Putamen (tissue), 1 donor: ENCODE data around the gene FOXN1.
"Not testable (repeated sequence)": the region's sequence is repeated elsewhere in the genome, so short reads cannot be mapped to it uniquely, and the experiment has no call there.

Experiments used
- DNase-seq: peaks from one replicate; pipeline ENCODE4 v3.0.0-alpha.2; 2016; ENCODE audit warnings: low spot score

FOXN1 gene

DNA sequence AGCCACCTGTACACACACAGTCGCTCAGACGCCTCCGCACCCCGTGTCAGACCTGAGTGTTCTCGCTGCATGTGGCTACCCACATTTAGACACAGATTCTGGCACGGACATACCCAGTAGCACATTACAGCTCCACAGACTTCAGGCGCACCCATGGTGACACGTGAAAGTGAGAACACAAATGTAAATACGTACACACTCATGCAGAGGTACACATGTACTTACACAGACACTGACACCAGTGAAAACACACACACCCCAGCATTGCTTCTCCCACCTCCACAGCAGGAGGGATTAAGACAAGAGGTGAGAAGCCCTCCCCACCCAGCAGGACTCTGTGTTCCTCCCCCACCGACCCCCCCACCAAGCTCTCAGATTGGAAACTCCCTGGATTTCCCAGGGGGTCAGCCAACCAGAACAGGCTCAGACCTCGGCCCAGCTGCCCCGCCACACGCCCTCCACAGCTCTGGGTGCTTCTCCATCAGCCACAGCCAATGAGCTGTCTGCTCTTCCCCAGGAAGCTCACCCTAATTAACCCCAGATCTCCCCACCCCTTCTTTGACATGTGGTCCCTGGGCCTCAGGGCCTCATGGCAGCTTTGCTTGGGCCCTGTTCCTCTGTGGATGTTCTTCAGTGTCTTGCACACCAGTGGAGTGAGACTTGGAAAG is 5.3 kb upstream of the FOXN1 start:
- no peak for DNase-seq

- no peak for DNase-seq
Measured at GRCh38 chr17:28501421-28502284, 4.5 kb upstream of the FOXN1 start.

- no peak for DNase-seq
Measured at GRCh38 chr17:28503420-28503819, 2.7 kb upstream of the FOXN1 start.

DNA sequence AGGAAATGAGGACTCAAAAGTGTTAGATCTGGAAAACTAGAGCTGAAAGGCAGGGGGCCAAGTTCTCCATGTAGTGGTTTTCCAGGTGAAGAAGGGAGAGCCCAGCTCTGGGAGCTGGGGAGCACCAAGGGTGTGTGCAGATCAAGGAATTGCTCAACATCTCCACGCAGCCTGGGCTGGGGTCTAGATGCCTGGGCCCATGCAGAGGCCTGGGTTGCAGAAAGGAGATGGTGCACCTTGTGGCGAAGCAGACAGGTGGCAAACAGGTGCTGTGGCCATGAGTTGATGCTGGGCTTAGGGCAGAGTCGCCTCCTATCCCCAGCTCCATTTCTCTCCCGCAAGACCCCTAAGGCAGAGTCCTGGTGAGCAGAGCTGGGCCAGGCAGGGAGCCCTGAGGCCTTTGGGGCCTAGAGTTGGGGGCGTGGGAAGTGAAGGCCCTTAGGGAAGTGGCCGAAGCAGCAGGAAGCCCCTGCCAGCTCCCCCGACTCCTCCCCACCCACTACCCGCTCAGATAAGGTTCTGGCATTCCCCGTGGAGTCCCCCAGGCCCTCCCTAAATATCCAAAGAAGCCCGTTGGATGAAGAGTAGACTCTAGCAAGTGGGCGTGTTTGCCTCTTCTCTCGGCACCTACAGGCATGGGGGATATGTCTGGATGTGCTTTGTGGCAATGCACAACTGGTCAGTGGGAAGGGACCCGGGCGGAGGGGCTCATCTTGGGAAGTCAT is 777 bp downstream of the FOXN1 start:
- no peak for DNase-seq

DNA sequence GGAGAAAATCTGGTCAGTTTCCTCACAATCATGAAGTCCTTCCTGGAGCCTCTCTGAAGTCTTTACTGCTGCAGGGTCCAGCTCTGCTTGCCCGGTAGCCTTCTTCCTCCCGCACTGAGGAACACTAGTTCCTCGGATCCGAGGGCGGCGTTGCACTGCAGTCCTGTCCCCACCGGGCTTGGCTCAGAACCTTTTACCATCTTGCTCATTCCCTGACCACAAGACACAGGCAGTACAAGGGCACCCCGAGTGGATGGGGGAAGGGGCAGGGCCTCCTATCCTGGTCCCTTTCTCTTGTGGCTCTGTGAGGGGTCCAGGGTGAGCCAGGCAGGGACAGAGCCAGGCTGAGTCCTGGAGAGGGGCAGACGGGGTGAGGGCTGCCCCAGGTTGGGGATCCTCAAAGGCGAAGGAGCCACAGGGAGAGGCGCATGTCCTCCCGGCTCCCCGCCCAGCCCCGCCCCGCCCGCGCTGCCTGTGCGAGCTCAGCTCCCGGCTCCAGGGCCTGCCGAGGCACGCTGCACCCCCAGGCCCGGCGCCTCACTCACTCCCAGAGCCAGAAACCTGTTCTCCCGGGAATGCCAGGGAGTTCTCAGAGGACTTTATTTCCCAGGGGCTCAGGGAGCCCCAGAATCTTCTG is 1.5 kb downstream of the FOXN1 start:
- DNase-seq, result no peak

DNA sequence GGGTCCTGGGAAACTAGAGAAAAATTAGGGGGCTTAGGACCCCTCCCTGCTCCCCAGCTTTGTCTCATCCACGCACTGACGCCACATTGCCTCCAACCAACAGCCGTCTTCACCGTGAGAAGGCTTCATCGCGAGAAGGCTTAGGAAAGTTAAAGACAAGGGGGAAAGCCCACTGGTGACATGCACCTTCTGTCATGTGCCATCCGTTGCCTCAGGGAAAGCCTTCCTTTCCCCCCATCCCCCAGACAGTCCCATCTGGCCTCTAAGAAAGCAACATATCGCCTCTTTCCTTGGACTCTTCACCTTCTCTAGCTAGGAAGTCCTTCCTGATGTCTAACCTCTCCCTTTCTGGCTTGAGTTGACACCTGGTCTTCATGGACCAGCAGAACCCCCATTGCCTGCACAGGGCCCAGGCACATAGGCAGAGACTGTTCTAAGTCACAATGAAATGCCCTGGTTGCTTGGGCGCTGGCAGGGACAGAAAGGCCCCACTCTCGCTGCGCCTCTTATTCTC is 2.1 kb downstream of the FOXN1 start:
- DNase-seq, result no peak

- no peak for DNase-seq
Measured at GRCh38 chr17:28509789-28510188, 3.6 kb downstream of the FOXN1 start.

GRCh38 chr17:28511858-28512461 is 5.8 kb downstream of the FOXN1 start:
- DNase-seq, result no peak

GRCh38 chr17:28513476-28513875 is 7.3 kb downstream of the FOXN1 start:
- no peak for DNase-seq

GRCh38 chr17:28514561-28515002 is 8.4 kb downstream of the FOXN1 start:
- no peak for DNase-seq

DNA sequence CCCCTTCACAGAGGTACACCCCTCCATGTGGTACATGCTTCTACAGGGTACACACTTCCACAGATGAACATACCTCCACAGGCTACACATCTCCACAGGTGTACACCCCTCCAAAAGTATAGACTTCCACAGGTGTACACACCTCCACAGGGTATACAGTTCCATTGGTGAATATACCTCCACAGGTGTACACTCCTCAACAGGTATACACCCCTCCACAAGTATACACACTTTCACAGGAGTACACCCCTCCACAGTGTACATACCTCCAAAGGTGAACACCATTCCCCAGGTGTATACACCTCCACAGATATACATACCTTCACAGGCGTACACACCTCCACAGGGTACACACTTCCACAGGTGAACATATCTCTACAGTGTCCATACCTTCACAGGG is 9.4 kb downstream of the FOXN1 start:
- no peak for DNase-seq

DNA sequence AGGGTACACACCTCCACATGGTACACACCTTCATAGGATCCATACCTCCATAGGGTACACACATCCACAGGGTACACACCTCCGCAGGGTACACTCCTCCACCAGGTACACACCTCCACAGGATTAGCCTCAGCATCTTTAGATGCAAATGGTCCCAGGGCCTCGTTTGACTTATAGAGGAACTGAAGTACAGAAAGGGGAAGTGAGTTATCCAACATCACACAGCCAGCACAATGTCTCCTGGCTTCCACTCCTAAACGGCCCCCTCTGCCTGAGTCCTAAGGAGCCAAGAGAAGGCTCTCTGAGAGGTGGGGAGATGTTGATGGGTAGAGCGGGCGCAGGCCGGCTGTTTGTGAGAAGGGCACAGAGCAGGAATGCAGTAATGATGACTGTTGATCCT is 12.0 kb downstream of the FOXN1 start:
- no peak for DNase-seq

DNA sequence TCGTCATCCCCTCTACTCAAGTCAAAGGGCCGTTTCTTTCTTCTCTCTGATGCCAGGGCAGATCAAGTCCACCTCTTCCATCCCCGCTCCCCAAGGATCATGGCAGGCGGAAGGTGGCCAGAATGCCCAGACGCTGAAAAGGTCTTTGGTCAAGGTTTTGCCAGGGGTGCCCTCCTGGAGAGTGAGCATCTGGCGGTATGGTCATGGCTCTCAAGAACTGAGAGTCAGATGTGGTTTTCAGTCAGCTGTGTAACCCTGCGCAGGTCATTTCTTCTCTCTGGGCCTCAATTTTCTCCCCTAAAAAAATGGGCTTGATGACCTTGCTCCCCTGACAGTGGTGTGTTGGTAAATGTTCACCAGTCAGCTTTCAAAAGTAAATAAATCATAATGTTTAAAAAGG is 12.4 kb downstream of the FOXN1 start:
- no peak for DNase-seq

DNA sequence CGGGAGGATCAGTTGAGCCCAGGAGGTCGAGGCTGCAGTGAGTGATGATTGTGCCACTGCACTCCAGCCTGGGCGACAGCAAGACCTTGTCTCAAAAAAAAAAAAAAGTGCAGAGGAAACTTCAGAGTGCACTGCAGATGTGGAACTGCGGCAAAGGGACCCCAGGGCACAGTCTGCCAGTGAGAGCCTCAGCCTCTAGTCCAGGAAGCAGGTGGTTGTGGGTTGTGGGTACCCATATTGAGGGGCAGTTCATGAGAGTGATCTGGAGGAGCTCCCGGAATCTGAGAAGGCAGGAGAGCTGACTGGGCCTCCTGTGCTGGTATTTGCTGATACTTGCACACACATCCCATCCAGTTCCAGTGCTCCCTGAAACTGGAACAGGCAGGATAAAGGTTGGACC is 13.1 kb downstream of the FOXN1 start:
- DNase-seq, result no peak

DNA sequence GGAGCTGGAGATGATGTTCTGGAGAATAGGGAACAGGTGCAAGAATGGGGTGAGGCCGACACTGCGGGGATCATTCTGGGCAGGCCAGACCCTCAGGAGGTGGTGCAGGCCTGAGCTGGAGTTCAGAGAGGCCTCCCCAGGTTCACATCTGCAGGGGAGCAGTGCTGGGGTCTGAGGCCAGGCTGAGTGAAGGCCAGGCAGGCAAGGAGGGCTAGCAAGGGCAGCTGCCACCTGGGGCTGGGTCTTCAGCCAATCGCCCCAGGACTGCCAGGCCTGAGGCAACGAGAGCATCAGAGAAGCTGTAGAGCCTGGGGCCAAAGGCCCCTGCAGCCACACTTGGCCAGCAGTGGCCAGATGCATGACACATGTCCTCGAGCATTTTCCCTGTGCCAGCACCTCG is 14.5 kb downstream of the FOXN1 start:
- DNase-seq, result no peak

- no peak for DNase-seq
Measured at GRCh38 chr17:28521311-28522085, 15.3 kb downstream of the FOXN1 start.

- not testable (repeated sequence) for DNase-seq
Measured at GRCh38 chr17:28522281-28522680, 16.1 kb downstream of the FOXN1 start.

GRCh38 chr17:28523186-28523585 is 17.0 kb downstream of the FOXN1 start:
- DNase-seq, result no peak

DNA sequence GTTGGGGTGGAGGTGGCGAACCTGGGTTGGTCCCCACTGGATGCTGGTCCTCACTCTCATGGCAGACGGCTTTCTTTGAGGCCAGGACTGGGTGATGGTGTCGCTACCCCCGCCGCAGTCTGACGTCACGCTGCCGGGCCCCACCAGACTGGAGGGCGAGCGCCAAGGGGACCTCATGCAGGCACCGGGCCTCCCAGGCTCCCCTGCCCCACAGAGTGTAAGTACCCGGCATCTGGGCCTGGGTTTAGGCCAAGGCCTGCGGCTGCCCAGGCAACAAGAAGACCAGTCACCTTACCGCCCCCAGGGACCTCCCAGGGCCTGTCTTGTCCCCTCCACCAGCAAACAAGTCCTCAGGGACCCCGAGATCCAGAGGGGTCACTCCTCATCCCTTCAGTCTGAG is 17.7 kb downstream of the FOXN1 start:
- no peak for DNase-seq

DNA sequence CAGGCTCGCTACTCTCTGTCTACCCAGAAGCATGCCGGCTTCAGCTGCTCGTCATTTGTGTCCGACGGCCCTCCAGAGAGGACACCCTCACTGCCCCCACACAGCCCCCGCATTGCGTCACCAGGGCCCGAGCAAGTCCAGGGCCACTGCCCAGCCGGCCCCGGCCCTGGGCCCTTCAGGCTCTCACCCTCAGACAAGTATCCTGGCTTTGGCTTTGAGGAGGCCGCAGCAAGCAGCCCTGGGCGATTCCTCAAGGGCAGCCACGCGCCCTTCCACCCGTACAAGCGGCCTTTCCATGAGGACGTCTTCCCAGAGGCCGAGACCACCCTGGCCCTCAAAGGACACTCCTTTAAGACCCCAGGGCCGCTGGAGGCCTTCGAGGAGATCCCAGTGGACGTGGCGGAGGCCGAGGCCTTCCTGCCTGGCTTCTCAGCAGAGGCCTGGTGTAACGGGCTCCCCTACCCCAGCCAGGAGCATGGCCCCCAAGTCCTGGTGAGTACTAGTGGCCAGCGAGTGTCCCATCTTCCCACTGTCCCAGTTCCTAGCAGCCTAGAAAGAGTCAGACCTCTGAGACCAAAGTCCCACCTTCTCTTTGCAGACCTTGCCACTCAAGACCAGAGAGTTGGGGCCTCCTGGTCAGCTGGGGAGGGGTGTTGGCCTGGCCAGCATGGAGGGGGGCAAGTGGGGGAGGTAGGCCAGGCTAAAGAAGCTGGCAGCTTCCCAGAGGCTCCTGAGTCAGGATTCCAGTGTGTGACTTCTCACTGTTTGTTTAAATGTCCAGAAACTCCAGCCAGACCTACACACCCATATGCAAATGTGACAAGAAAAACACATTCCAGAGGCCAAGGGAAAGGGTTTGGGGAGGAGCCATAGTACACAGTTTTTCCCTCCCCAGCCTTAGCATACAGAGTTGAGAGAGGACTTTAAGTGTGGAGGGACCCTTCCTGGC is 18.6 kb downstream of the FOXN1 start:
- no peak for DNase-seq
